Endodermal cell (in vitro differentiated cells): ENCODE results near the gene MROH9. TPM values are rescaled to one million over a fixed set of nuclear protein-coding genes. Genes with fewer than 3 reads are reported as not detected.

Source experiments
- DNase-seq: peaks from one replicate; pipeline ENCODE4 v3.0.0-alpha.2; 2017
- H3K27ac ChIP-seq: 2 replicates; pipeline ENCODE4 v1.5.1; 2013; ENCODE audit warnings: mild to moderate bottlenecking, low read depth, low read length, moderate library complexity
- H3K27me3 ChIP-seq: 2 replicates; pipeline ENCODE4 v1.6.1; 2013; ENCODE audit warnings: mild to moderate bottlenecking, low read length, moderate library complexity; ENCODE audit not compliant: insufficient read depth, control insufficient read depth, poor library complexity, severe bottlenecking
- H3K36me3 ChIP-seq: 2 replicates; pipeline ENCODE4 v1.7.0; 2013; ENCODE audit warnings: mild to moderate bottlenecking, low read length, moderate library complexity; ENCODE audit not compliant: control insufficient read depth, insufficient read depth
- H3K4me1 ChIP-seq: one replicate; pipeline ENCODE4 v1.7.0; 2013; ENCODE audit warnings: low read length; ENCODE audit not compliant: control insufficient read depth, insufficient read depth
- H3K4me3 ChIP-seq: 2 replicates; pipeline ENCODE4 v1.5.1; 2013; ENCODE audit warnings: mild to moderate bottlenecking, low read length, moderate library complexity
- H3K9ac ChIP-seq: 2 replicates; pipeline ENCODE4 v1.6.1; 2013; ENCODE audit warnings: mild to moderate bottlenecking, low read length, moderate library complexity; ENCODE audit not compliant: poor library complexity, severe bottlenecking; ENCODE audit errors: extremely low read depth
- H3K9me3 ChIP-seq: 2 replicates; pipeline ENCODE4 v1.6.1; 2013; ENCODE audit warnings: mild to moderate bottlenecking, low read length, moderate library complexity; ENCODE audit not compliant: control insufficient read depth
- H3K27ac Mint-ChIP-seq: 2 replicates; pipeline ENCODE4 v1.8.0; 2020; ENCODE audit warnings: mixed read lengths
- H3K27me3 Mint-ChIP-seq: 2 replicates; pipeline ENCODE4 v1.8.0; 2021; ENCODE audit warnings: mild to moderate bottlenecking, mixed read lengths; ENCODE audit not compliant: insufficient read depth
- H3K36me3 Mint-ChIP-seq: 2 replicates; pipeline ENCODE4 v1.8.0; 2020; ENCODE audit warnings: low read depth, mixed read lengths
- H3K4me1 Mint-ChIP-seq: 2 replicates; pipeline ENCODE4 v1.8.0; 2020; ENCODE audit warnings: mixed read lengths
- H3K4me3 Mint-ChIP-seq: 2 replicates; pipeline ENCODE4 v1.8.0; 2020; ENCODE audit warnings: mild to moderate bottlenecking, moderate library complexity, mixed read lengths
- H3K9me3 Mint-ChIP-seq: 2 replicates; pipeline ENCODE4 v1.8.0; 2020; ENCODE audit warnings: mild to moderate bottlenecking, mixed read lengths
- WGBS, 2 experiments: methylation state at CpG; one replicate each; pipeline versions ENCODE4 v1.1.5 to v1.1.7; 2013; ENCODE audit warnings: missing lambda C conversion rate in 2 of 2, mixed read lengths in 1 of 2; ENCODE audit not compliant: insufficient coverage in 1 of 2, insufficient read length in 1 of 2; 5-methylcytosine and 5-hydroxymethylcytosine counted together
- total RNA-seq, 2 donors: library from RNA; stranded (reverse); fragmentation: NEBNext Ultra II Directional in 1 of 2; extraction: Animal tissue kit (Norgen Biotek cat#: 25700) in 1 of 2; gene quantifications; 2 replicates in 1 of 2; 3 replicates in 1 of 2; pipeline ENCODE4 v1.2.1, GENCODE V29; 2021
- TF ChIP-seq, protein P1 (sequence below): fragments of 200-600 bp; sonication (generic); conservative IDR thresholded peaks from 2 replicates; pipeline ENCODE4 v1.5.0; 2021; ENCODE audit warnings: antibody characterized with exemption, mild to moderate bottlenecking

The MROH9 gene
- total RNA-seq, 2 donors from 2014 or later: not detected

- H3K36me3 Mint-ChIP-seq: no peaks in the 10 kb centered on the region
- Histone ChIP-seq H3K9me3 (no peaks in the 10 kb centered on the region), H3K27me3 (no peaks in the 10 kb centered on the region), H3K27ac (no peak overlapping the region), H3K4me1 (no peaks in the 10 kb centered on the region), H3K4me3 (no peak overlapping the region), H3K9ac (no peak overlapping the region), H3K36me3 (no peaks in the 10 kb centered on the region)
- no peak for DNase-seq
- no peak overlapping the region for H3K4me3 Mint-ChIP-seq
- no peaks in the 10 kb centered on the region for H3K4me1 Mint-ChIP-seq
- no peaks in the 10 kb centered on the region for H3K9me3 Mint-ChIP-seq
- 89 to 90% methylated on average over 4 to 7 of the region's 7 CpGs for WGBS, 2 experiments
- TF ChIP-seq, protein P1, sequence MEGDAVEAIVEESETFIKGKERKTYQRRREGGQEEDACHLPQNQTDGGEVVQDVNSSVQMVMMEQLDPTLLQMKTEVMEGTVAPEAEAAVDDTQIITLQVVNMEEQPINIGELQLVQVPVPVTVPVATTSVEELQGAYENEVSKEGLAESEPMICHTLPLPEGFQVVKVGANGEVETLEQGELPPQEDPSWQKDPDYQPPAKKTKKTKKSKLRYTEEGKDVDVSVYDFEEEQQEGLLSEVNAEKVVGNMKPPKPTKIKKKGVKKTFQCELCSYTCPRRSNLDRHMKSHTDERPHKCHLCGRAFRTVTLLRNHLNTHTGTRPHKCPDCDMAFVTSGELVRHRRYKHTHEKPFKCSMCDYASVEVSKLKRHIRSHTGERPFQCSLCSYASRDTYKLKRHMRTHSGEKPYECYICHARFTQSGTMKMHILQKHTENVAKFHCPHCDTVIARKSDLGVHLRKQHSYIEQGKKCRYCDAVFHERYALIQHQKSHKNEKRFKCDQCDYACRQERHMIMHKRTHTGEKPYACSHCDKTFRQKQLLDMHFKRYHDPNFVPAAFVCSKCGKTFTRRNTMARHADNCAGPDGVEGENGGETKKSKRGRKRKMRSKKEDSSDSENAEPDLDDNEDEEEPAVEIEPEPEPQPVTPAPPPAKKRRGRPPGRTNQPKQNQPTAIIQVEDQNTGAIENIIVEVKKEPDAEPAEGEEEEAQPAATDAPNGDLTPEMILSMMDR: no peak
- no peak overlapping the region for H3K27ac Mint-ChIP-seq
- H3K27me3 Mint-ChIP-seq: no peaks in the 10 kb centered on the region
Measured at GRCh38 chr1:171109966-171110365, 174.6 kb downstream of the MROH9 start.

- H3K4me1 ChIP-seq: no peaks in the 10 kb centered on the region
- H3K9me3 Mint-ChIP-seq: no peaks in the 10 kb centered on the region
- H3K9me3 ChIP-seq: no peaks in the 10 kb centered on the region
- no peak for DNase-seq
- no peak overlapping the region for H3K27ac ChIP-seq
- H3K4me3 ChIP-seq: no peak overlapping the region
- no peaks in the 10 kb centered on the region for H3K27me3 ChIP-seq
- H3K36me3 ChIP-seq: no peaks in the 10 kb centered on the region
- TF ChIP-seq, protein P1: no peak
- H3K27me3 Mint-ChIP-seq: no peaks in the 10 kb centered on the region
- H3K27ac Mint-ChIP-seq: no peak overlapping the region
- H3K4me1 Mint-ChIP-seq: no peaks in the 10 kb centered on the region
- WGBS, 2 experiments: 90 to 91% methylated on average over 5 to 7 of the region's 7 CpGs
- no peak overlapping the region for H3K4me3 Mint-ChIP-seq
- H3K9ac ChIP-seq: no peak overlapping the region
- H3K36me3 Mint-ChIP-seq: no peaks in the 10 kb centered on the region
Measured at GRCh38 chr1:171110621-171111326, 175.4 kb downstream of the MROH9 start.

- Histone ChIP-seq H3K9ac (no peak overlapping the region), H3K4me1 (no peaks in the 10 kb centered on the region), H3K27ac (no peak overlapping the region), H3K36me3 (no peaks in the 10 kb centered on the region), H3K9me3 (no peaks in the 10 kb centered on the region), H3K4me3 (no peak overlapping the region), H3K27me3 (no peaks in the 10 kb centered on the region)
- WGBS, 2 experiments: 89 to 97% methylated on average over 3 of the region's 3 CpGs
- Mint-ChIP-seq H3K4me1 (no peaks in the 10 kb centered on the region), H3K27ac (no peak overlapping the region), H3K27me3 (no peaks in the 10 kb centered on the region), H3K4me3 (no peak overlapping the region), H3K36me3 (no peaks in the 10 kb centered on the region), H3K9me3 (no peaks in the 10 kb centered on the region)
- TF ChIP-seq, protein P1: no peak
- DNase-seq: no peak
Measured at GRCh38 chr1:171112119-171112518, 176.8 kb downstream of the MROH9 start.
